Fibroblast of peridontal ligament (primary cell): ENCODE results near the gene SYNE3.

Source experiments
- DNase-seq: peaks from one replicate; pipeline ENCODE4 v3.0.0-alpha.2; 2010; ENCODE audit errors: extremely low read depth

SYNE3 gene

GRCh38 chr14:95504135-95505029, 12.1 kb downstream of the SYNE3 start:
- peak; percentile 84 for DNase-seq

GRCh38 chr14:95503365-95504134, 12.9 kb downstream of the SYNE3 start:
- DNase-seq: no peak

GRCh38 chr14:95502381-95502950, 14.0 kb downstream of the SYNE3 start:
- DNase-seq: no peak

DNA sequence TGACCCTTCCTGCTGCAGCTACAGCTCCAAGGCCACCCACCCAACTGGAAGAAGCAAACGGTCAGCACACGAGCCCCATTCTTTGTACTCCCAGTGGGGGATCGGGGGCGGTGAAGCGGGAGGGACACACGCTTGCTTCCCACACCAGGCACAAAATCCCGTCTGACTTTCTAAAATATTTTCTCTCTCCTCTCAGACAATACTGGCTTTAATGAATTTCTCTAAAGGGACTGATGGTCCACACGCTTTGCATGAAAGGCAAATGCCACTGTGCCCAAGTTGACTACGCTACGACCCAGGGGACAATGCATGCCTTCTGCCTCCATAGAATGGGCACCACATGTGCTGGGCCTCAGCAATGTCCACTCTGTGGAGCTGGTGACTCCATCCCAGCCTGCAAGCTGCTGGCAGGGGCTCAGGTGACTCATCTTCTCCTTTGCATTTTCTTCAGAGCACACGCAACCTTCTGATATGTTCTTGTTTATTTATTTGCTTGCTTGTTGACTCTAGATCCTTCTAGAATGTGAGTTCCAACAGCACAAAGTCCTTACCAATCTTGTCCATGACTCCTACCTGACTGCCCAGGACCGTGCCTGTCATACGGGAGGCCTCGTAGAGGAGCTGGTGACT, 15.6 kb downstream of the SYNE3 start:
- peak; percentile 85 for DNase-seq

GRCh38 chr14:95500201-95500681, 16.2 kb downstream of the SYNE3 start:
- DNase-seq: no peak

GRCh38 chr14:95499354-95499750, 17.1 kb downstream of the SYNE3 start:
- no peak for DNase-seq

DNA sequence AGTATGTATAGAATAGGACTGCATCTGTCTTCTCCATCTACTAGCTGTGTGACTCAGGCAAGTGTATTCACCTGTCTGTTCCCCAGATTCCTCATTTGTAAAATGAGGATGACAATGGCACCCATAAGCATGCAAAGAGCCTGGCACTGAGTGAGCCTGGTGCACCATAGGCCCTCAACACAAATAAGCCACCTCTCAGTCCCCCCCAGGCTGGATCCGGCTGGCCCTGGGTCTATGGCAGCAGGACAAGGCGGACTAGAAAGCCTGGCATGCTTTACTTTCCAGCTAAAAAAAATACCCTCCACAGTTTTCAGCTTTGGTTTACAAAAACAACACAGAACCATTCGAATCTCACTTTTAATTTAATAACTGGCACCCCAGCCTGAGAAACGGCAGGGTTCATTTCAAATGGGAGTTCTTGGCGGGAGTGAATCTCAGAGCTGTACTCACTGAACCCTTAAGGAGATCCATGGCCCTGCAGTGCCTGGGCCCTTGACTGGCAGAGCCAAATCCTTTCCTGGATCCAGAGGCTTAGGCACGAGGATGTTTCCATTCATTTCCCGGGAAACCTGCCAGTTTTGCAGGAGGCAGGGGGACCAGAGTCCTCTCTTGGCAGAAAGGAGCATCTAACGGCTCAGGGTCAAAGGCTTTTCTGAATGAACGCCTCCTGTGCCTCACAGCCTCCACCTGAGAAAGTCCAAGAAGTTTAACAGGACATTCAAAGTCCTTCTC, 17.7 kb downstream of the SYNE3 start:
- DNase-seq: peak; percentile 55

DNA sequence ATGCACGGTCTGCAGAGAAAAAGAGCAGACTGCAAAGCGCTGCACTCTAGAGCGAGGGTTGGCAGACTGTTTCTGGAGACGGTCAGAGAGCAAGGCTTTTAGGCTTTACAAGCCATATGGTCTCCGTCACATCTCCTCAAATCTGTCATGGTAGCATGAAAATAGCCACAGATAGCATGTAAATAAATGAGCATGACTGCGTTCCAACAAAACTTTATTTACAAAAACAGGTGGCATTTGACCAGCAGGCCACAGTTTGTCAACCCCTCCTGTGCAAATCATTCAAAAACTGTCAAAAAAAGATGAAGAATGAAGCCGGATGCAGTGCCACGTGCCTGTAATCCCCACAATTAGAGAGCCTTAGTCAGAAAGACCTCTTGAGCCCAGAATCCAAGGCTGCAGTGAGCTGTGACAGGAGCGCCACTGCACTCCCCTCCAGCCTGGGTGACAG, 18.9 kb downstream of the SYNE3 start:
- DNase-seq: no peak

GRCh38 chr14:95496690-95497259, 19.7 kb downstream of the SYNE3 start:
- peak; percentile 86 for DNase-seq

GRCh38 chr14:95496111-95496681, 20.3 kb downstream of the SYNE3 start:
- peak; percentile 62 for DNase-seq

- DNase-seq: no peak
Measured at GRCh38 chr14:95495538-95496025, 20.9 kb downstream of the SYNE3 start.

DNA sequence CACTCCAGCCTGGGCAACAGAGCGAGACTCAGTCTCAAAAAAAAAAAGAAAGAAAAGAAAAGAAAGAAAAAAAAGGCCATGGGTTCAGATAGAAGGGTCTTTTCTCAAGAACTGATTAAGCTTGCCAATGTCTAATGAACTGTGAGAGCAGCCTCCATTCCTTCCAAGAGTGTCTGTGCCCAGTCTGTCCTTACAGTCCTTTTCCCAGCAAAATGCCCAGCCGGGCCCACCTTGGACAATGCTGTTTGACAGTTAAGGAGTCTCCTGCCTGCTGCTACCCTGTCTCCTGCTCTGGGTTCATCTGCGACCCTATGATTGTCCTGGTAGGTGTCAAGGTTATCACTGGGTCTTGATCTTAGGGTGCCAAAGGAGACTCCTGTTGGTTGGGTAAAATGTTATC, 21.4 kb downstream of the SYNE3 start:
- DNase-seq: no peak

- no peak for DNase-seq
Measured at GRCh38 chr14:95494456-95494855, 22.0 kb downstream of the SYNE3 start.

DNA sequence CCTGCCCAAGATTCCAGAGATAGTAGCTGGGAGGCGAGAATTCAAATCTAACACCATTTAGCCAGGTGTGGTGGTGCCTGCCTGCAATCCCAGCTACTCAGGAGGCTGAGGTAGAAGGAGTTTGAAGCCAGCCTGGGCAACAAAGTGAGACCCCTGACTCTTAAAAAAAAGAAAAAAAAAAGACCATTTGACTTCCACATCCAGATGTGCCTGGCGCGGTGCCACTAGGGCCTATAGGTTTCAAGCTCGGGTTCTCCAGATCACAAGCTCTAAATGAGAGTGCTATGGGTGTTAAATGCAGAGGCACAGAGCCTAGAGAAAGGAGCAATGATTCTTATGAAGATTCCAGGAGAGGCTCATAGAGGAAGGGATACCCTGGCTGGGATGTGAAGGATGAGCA, 22.5 kb downstream of the SYNE3 start:
- DNase-seq: no peak

- no peak for DNase-seq
Measured at GRCh38 chr14:95493503-95493902, 22.9 kb downstream of the SYNE3 start.

GRCh38 chr14:95491936-95492608, 24.4 kb downstream of the SYNE3 start:
- no peak for DNase-seq

- no peak for DNase-seq
Measured at GRCh38 chr14:95490727-95491451, 25.6 kb downstream of the SYNE3 start.

DNA sequence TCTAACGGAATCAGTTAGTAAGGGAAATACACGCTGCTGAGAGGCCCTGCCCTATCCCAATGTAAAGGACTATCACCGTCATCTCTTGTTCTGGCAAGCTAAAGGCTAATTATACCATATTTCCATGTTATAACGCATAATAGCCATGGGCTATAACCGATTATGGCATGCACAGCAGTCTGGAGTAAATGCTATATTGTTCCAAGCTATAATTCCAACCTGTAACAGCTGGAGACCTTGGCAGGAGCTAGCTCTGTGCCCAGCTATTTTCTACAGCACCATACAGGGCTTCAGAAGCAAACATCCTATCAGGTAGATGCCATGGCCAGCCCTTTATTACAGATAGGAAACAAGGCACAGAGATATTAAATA, 26.3 kb downstream of the SYNE3 start:
- no peak for DNase-seq
